Loucy (cell line): ENCODE results near the gene NELFB.

Source experiments
- CTCF ChIP-seq: fragments of 200-600 bp; sonication (generic); conservative IDR thresholded peaks from 2 replicates; pipeline ENCODE4 v1.5.1; 2014; ENCODE audit warnings: mild to moderate bottlenecking, antibody characterized with exemption, low read length
- EZH2phosphoT487 ChIP-seq: fragments of 200-600 bp; IDR thresholded peaks from 2 replicates; pipeline ENCODE4 v1.6.1; 2018; ENCODE audit warnings: antibody characterized with exemption, mild to moderate bottlenecking, moderate library complexity, borderline replicate concordance

GRCh38 chr9:137218754-137219271 is 36.3 kb upstream of the NELFB start:
- no peak for TF ChIP-seq CTCF
- TF ChIP-seq EZH2phosphoT487, result no peak
